GM12874 (cell line): ENCODE data around the gene CD46.

Experiments used
- CTCF ChIP-seq: IDR thresholded peaks from 2 replicates; pipeline ENCODE4 v1.5.1; 2011; ENCODE audit warnings: low read depth, mild to moderate bottlenecking, control low read depth, low read length, moderate library complexity; ENCODE audit not compliant: insufficient read depth

CD46 gene

GRCh38 chr1:207818971-207819451 lies 67.2 kb downstream of the CD46 start:
- no peak for TF ChIP-seq CTCF

- TF ChIP-seq CTCF: no peak
Measured at GRCh38 chr1:207820568-207821463, 69.0 kb downstream of the CD46 start.

GRCh38 chr1:207821464-207822045 lies 69.7 kb downstream of the CD46 start:
- no peak for TF ChIP-seq CTCF

GRCh38 chr1:207822124-207822601 lies 70.3 kb downstream of the CD46 start:
- no peak for TF ChIP-seq CTCF

- no peak for TF ChIP-seq CTCF
Measured at GRCh38 chr1:207822602-207823451, 71.0 kb downstream of the CD46 start.

GRCh38 chr1:207823531-207823879 lies 71.7 kb downstream of the CD46 start:
- TF ChIP-seq CTCF: no peak
